H9 (cell line): ENCODE data around the gene KCTD16. TPM values are rescaled to one million over a fixed set of nuclear protein-coding genes. Genes with fewer than 3 reads are reported as not detected.

Experiments
- DNase-seq: peaks from one replicate; pipeline ENCODE4 v3.0.0-alpha.2; 2017
- H2AFZ ChIP-seq: one replicate; pipeline ENCODE4 v1.6.1; 2013; ENCODE audit warnings: mild to moderate bottlenecking, low read length, control low read depth, moderate library complexity
- H2AK5ac ChIP-seq: 2 replicates; pipeline ENCODE4 v1.6.1; 2013; ENCODE audit warnings: low read length, control low read depth, mixed read lengths; ENCODE audit not compliant: insufficient read length
- H2BK120ac ChIP-seq: one replicate; pipeline ENCODE4 v1.6.1; 2013; ENCODE audit warnings: low read depth, mild to moderate bottlenecking, low read length, control low read depth, inconsistent platforms; ENCODE audit not compliant: poor library complexity, severe bottlenecking
- H2BK12ac ChIP-seq: 2 replicates; pipeline ENCODE4 v1.6.1; 2013; ENCODE audit warnings: low read length, control low read depth, mixed read lengths, low read depth; ENCODE audit not compliant: insufficient read length
- H2BK15ac ChIP-seq: 2 replicates; pipeline ENCODE4 v1.6.1; 2013; ENCODE audit warnings: low read depth, low read length, control low read depth
- H2BK20ac ChIP-seq: one replicate; pipeline ENCODE4 v1.6.1; 2013; ENCODE audit warnings: low read depth, mild to moderate bottlenecking, low read length, control low read depth, inconsistent platforms; ENCODE audit not compliant: poor library complexity, severe bottlenecking
- H2BK5ac ChIP-seq: 2 replicates; pipeline ENCODE4 v1.6.1; 2013; ENCODE audit warnings: low read length, control low read depth, mixed read lengths; ENCODE audit not compliant: insufficient read length
- H3K14ac ChIP-seq: 2 replicates; pipeline ENCODE4 v1.6.1; 2013; ENCODE audit warnings: low read length, control low read depth; ENCODE audit not compliant: insufficient read depth
- H3K18ac ChIP-seq: 2 replicates; pipeline ENCODE4 v1.6.1; 2013; ENCODE audit warnings: low read depth, mild to moderate bottlenecking, mixed read lengths, low read length, control low read depth; ENCODE audit not compliant: insufficient read length
- H3K23ac ChIP-seq: 2 replicates; pipeline ENCODE4 v1.6.1; 2013; ENCODE audit warnings: low read length, control low read depth, mixed read lengths, low read depth; ENCODE audit not compliant: insufficient read length
- H3K23me2 ChIP-seq: 2 replicates; pipeline ENCODE4 v1.6.1; 2013; ENCODE audit warnings: low read depth, mild to moderate bottlenecking, mixed read lengths, low read length, control low read depth; ENCODE audit not compliant: insufficient read length, poor library complexity, severe bottlenecking
- H3K27ac ChIP-seq: 2 replicates; pipeline ENCODE4 v1.5.1; 2013; ENCODE audit warnings: low read length, control low read depth, mixed read lengths, low read depth; ENCODE audit not compliant: insufficient read length
- H3K27me3 ChIP-seq: 2 replicates; pipeline ENCODE4 v1.6.1; 2013; ENCODE audit warnings: low read length, control low read depth, inconsistent platforms; ENCODE audit not compliant: insufficient read depth
- H3K4ac ChIP-seq: 2 replicates; pipeline ENCODE4 v1.6.1; 2013; ENCODE audit warnings: low read depth, mild to moderate bottlenecking, control low read depth, inconsistent platforms, low read length, moderate library complexity
- H3K4me1 ChIP-seq: 2 replicates; pipeline ENCODE4 v1.6.1; 2013; ENCODE audit warnings: low read length, control low read depth, inconsistent platforms; ENCODE audit not compliant: insufficient read depth
- H3K4me2 ChIP-seq: 2 replicates; pipeline ENCODE4 v1.6.1; 2013; ENCODE audit warnings: low read length, control low read depth, mixed read lengths; ENCODE audit not compliant: insufficient read length, insufficient read depth
- H3K56ac ChIP-seq: 2 replicates; pipeline ENCODE4 v1.6.1; 2013; ENCODE audit warnings: low read depth, mild to moderate bottlenecking, mixed read lengths, low read length, control low read depth; ENCODE audit not compliant: insufficient read length
- H3K79me1 ChIP-seq: 2 replicates; pipeline ENCODE4 v1.6.1; 2013; ENCODE audit warnings: low read depth, mild to moderate bottlenecking, moderate library complexity, low read length, control low read depth, inconsistent platforms; ENCODE audit not compliant: insufficient read depth, poor library complexity, severe bottlenecking
- H3K79me2 ChIP-seq: 2 replicates; pipeline ENCODE4 v1.6.1; 2013; ENCODE audit warnings: low read length, control low read depth, inconsistent platforms; ENCODE audit not compliant: insufficient read depth
- H3K9ac ChIP-seq: 2 replicates; pipeline ENCODE4 v1.6.1; 2013; ENCODE audit warnings: low read length, control low read depth, mixed read lengths; ENCODE audit not compliant: insufficient read length; ENCODE audit errors: extremely low read depth
- H3K9me3 ChIP-seq: one replicate; pipeline ENCODE4 v1.6.1; 2013; ENCODE audit warnings: low read depth, low read length, inconsistent platforms; ENCODE audit not compliant: control insufficient read depth
- H3T11ph ChIP-seq: one replicate; pipeline ENCODE4 v1.6.1; 2013; ENCODE audit warnings: mild to moderate bottlenecking, low read length, control low read depth, inconsistent platforms
- H4K20me1 ChIP-seq: one replicate; pipeline ENCODE4 v1.6.1; 2013; ENCODE audit not compliant: control insufficient read depth, insufficient read length, insufficient read depth
- H4K5ac ChIP-seq: 2 replicates; pipeline ENCODE4 v1.6.1; 2013; ENCODE audit warnings: low read depth, mild to moderate bottlenecking, mixed read lengths, low read length, control low read depth; ENCODE audit not compliant: insufficient read length
- H4K8ac ChIP-seq: replicated peaks from 2 replicates; pipeline ENCODE4 v1.6.1; 2013; ENCODE audit warnings: low read length, control low read depth, mixed read lengths, low read depth; ENCODE audit not compliant: insufficient read length
- H4K91ac ChIP-seq: 2 replicates; pipeline ENCODE4 v1.6.1; 2013; ENCODE audit warnings: low read depth, mild to moderate bottlenecking, moderate library complexity, mixed read lengths, low read length, control low read depth; ENCODE audit not compliant: insufficient read length
- H3K27ac Mint-ChIP-seq, 3 experiments: 2 replicates in 2 of 3; 3 replicates in 1 of 3; pipeline ENCODE4 v1.8.0; 2020 to 2021; ENCODE audit warnings: mixed read lengths in 3 of 3, mild to moderate bottlenecking in 1 of 3, moderate library complexity in 1 of 3
- H3K27me3 Mint-ChIP-seq: 2 replicates; pipeline ENCODE4 v1.8.0; 2021; ENCODE audit warnings: low read depth, mild to moderate bottlenecking, moderate library complexity, mixed read lengths
- H3K36me3 Mint-ChIP-seq, 3 experiments: 2 replicates in 2 of 3; 3 replicates in 1 of 3; pipeline ENCODE4 v1.8.0; 2020 to 2021; ENCODE audit warnings: low read depth in 3 of 3, mixed read lengths in 3 of 3; ENCODE audit not compliant: insufficient read depth in 1 of 3
- H3K4me1 Mint-ChIP-seq, 2 experiments: 2 replicates each; pipeline ENCODE4 v1.8.0; 2020; ENCODE audit warnings: mixed read lengths in 2 of 2
- H3K4me3 Mint-ChIP-seq, 2 experiments: 2 replicates in 1 of 2; 3 replicates in 1 of 2; pipeline ENCODE4 v1.8.0; 2020 to 2021; ENCODE audit warnings: mild to moderate bottlenecking in 2 of 2, mixed read lengths in 2 of 2, moderate library complexity in 1 of 2
- H3K9me3 Mint-ChIP-seq, 2 experiments: 2 replicates in 1 of 2; 3 replicates in 1 of 2; pipeline ENCODE4 v1.8.0; 2020; ENCODE audit warnings: mild to moderate bottlenecking in 2 of 2, mixed read lengths in 2 of 2, moderate library complexity in 1 of 2
- WGBS: extraction: QIAGEN DNeasy Blood & Tissue Kit; methylation state at CpG from one replicate; pipeline ENCODE4 v1.1.7; 2013; ENCODE audit warnings: missing lambda C conversion rate, low lambda C conversion rate, mixed read lengths; ENCODE audit not compliant: insufficient read length; ENCODE audit errors: extremely low coverage; 5-methylcytosine and 5-hydroxymethylcytosine counted together
- total RNA-seq: library from RNA; stranded (reverse); gene quantifications from 2 replicates; pipeline ENCODE4 v1.2.1, GENCODE V29; 2021
- TF ChIP-seq, protein P1 (sequence below): fragments of 200-600 bp; sonication (generic); conservative IDR thresholded peaks from 3 replicates; pipeline ENCODE4 v1.8.0; 2021; ENCODE audit warnings: antibody characterized with exemption, mild to moderate bottlenecking

Gene KCTD16
- total RNA-seq, 1 experiment from 2014 or later, result 0.09 TPM

DNA sequence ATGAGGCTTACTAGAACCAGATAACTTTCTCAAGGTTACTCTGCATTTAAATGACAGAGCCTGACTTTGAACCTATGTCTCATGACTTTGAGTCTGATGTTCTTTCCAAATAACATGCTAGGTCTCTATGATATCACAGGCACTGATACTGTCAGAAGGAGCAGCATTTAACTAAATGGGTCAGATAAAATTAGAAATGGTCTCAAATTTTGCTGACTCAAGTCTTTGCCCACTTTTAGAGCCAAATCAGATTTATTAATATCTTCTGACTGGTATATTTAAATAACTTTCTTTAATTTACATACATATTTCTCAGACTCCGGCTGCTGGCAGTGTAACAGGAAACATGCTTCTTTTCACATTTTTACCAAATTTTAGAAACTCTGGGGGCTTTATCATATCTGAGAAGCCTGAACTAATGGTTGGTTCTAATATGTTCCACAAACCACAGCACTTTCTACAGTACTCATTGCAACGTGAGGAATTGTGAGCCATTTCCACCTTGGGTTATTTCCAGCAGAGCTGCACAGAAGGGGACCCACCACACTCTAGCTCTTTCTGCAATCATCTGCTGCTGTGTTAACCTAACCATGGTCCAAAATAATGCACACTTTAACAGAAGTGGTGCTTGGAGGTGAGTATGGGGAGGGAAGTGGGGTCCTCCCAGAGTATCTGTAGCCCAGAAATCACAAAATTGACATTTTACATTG lies 79.2 kb downstream of the KCTD16 start:
- Histone ChIP-seq H3K79me2 (no peaks in the 10 kb centered on the region), H3K23ac (no peak overlapping the region), H3K14ac (no peak overlapping the region), H3T11ph (no peak overlapping the region), H3K9me3 (no peaks in the 10 kb centered on the region), H3K9ac (no peak overlapping the region), H3K23me2 (no peaks in the 10 kb centered on the region), H3K18ac (no peak overlapping the region), H2BK20ac (no peak overlapping the region), H2BK120ac (no peak overlapping the region), H3K4me1 (no peaks in the 10 kb centered on the region), H3K27ac (no peak overlapping the region), H4K20me1 (no peaks in the 10 kb centered on the region), H4K8ac (no peak overlapping the region), H4K5ac (no peak overlapping the region), H4K91ac (no peak overlapping the region), H2AK5ac (no peak overlapping the region), H3K4me2 (no peak overlapping the region), H2AFZ (no peak overlapping the region), H3K56ac (no peak overlapping the region), H2BK12ac (no peak overlapping the region), H3K27me3 (no peaks in the 10 kb centered on the region), H3K4ac (no peak overlapping the region), H2BK15ac (no peak overlapping the region), H3K79me1 (no peaks in the 10 kb centered on the region), H2BK5ac (no peak overlapping the region)
- peaks cover 20 to 25% of the 10 kb centered on the region in 2 experiments for H3K4me1 Mint-ChIP-seq
- H3K36me3 Mint-ChIP-seq, result no peaks in the 10 kb centered on the region
- no peak overlapping the region; a peak in 1 of 7 replicates for H3K27ac Mint-ChIP-seq
- WGBS, result no CpG with 5 or more reads among the region's 2 CpGs
- TF ChIP-seq, protein P1, sequence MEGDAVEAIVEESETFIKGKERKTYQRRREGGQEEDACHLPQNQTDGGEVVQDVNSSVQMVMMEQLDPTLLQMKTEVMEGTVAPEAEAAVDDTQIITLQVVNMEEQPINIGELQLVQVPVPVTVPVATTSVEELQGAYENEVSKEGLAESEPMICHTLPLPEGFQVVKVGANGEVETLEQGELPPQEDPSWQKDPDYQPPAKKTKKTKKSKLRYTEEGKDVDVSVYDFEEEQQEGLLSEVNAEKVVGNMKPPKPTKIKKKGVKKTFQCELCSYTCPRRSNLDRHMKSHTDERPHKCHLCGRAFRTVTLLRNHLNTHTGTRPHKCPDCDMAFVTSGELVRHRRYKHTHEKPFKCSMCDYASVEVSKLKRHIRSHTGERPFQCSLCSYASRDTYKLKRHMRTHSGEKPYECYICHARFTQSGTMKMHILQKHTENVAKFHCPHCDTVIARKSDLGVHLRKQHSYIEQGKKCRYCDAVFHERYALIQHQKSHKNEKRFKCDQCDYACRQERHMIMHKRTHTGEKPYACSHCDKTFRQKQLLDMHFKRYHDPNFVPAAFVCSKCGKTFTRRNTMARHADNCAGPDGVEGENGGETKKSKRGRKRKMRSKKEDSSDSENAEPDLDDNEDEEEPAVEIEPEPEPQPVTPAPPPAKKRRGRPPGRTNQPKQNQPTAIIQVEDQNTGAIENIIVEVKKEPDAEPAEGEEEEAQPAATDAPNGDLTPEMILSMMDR, result no peak
- no peak for DNase-seq
- no peaks in the 10 kb centered on the region for H3K27me3 Mint-ChIP-seq
- H3K4me3 Mint-ChIP-seq, result no peak overlapping the region
- no peaks in the 10 kb centered on the region for H3K9me3 Mint-ChIP-seq
